HG03575 (cell line): ENCODE measurements around the gene G0S2.

Source experiments
- ATAC-seq: cut with Tn5 transposase; IDR thresholded peaks from one replicate; pipeline ENCODE4 v1.9.1; 2021; ENCODE audit not compliant: unreplicated experiment, insufficient number of reproducible peaks, low FRiP score; ENCODE audit errors: extremely low read depth

The G0S2 gene

DNA sequence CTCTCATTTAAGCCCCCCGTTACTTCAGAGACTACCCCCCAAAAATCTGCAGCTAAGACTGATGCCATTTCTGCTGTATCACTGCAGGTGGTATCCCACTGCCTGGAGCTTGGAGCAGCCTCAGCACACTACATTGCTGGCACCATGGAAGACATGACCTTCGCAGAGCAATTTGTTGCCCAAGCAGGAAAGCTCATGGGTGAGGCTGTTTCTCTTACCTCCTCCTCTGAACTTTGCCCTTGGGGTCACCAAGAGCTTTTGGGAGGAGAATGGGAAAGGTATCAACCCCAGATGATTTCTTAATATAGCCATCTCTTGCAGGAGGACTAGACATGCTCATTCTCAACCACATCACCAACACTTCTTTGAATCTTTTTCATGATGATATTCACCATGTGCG is 31.4 kb downstream of the G0S2 start:
- ATAC-seq = no peak

DNA sequence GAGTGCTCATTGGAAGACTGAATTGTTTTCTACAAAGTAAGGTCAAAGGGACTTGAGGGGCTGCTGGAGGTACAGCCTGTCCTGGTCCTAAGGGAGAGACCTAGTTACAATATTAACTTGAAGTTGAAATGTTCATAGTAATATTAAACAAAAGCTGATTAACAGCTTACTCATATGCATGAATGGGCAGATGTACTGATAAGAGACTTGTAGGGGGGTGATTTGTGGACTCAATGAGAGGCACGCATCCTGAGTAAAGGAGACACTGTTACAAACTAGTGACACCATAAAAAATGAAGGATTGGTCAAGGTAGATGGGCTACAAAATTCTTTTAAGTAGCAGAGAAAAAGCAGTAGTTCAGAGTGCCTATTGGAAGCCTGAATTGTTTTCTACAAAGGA is 32.1 kb downstream of the G0S2 start:
- ATAC-seq = no peak

DNA sequence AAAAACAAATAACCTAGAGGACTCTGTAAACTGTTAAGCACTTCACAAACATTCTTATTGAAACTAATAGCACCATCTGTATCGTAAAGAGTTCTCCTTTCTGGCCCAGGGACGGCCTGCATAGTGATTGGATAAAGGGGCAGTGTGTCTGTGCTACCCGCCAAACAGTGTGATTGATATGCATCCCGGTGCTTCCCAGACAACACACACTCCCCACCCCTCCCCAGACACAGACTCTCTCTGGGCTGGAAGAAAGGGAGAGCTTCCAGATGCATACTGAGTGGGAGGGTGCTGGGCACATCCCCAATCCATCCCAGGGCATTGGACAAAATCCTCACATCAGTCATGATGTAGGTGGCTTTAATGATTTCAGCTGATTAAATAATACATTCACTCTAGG is 33.1 kb downstream of the G0S2 start:
- no peak for ATAC-seq

DNA sequence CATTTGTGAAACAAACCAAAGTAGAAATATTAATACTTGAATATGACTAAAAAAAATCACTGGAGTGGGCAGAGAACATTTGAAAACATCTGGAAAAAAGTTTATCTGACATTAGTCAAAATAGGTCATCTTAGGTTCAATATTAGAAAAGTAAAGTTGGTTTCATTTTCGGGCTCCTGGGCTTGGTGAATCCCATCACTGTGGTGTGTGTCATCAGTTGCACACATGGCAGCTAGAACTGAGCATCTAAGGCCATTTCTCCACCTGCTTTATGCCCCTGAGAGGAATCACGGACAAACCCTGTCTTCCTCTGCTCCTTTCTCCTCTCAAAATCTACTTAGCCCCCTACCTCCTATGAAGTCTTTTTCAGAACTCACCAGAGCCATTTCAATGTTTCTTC is 34.9 kb downstream of the G0S2 start:
- ATAC-seq = no peak

DNA sequence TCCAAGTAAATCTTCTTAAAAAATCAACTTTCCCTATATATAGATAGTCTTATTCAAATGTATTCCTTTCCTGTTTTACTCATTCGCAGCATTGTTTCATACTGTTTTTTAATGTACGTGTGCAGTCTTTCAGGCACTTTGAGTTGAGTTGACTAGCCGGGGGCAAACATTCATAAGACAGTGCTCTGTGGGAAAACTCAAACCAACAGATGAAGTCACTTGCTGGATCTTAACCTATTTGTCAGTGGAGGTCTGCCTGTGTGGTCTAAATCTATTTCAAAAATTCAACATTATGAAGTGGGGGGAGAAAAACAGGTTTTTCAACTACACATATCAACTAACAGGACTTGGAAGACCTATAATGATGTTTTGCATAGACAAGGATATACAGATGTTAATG is 35.6 kb downstream of the G0S2 start:
- ATAC-seq = no peak

DNA sequence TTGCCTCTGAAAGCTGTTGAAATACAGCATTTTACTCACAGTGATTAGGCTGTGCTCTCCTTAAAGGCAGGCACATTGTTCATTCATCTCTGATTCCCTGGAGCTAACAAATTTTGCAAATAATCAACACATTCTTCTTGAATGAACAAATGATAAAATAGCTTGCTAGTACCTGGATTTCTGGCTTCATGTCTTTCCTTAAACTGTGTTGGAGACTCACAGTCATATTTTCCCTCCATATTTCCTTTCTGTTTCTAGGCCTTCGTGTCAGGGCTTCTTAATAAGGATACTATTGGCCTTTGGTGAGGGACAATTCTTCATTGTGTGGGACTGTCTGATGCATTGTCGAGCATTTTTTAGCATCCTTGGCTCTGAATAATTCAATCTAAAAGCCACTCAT is 39.1 kb downstream of the G0S2 start:
- no peak for ATAC-seq

DNA sequence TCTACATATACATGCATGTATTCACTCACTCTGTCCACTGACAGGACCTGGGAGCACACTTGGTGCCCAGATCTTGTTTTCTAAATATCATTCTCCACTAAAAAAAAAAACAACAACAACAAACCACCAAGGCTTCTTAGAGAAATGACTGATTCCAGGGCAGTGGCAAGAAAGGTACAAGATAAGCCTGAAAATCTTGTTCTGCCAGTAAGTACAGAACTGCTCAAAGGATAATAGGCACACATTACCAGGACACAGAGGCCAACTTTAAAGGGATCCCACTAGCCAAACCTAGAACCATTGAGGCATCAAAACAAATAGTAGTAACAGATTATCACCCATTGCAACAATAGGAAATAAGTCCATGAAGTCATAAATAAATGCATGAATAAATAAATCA is 40.1 kb downstream of the G0S2 start:
- no peak for ATAC-seq

DNA sequence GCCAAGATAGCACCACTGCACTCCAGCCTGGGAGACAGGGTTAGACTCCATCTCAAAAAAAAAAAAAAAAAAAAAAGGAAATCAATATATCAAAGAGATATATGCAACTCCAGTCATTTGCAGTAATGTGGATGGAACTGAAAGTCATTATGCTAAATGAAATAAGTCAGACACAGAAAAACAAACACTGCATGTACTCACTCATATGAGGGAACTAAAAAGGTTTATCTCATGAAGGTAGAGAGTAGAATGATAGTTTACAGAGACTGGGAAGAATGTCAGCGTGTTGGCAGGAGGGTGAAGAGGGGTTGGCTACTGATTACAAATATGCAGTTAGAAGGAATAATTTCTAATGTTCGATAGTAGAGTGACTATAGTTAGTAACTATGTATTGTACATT is 42.6 kb downstream of the G0S2 start:
- no peak for ATAC-seq

DNA sequence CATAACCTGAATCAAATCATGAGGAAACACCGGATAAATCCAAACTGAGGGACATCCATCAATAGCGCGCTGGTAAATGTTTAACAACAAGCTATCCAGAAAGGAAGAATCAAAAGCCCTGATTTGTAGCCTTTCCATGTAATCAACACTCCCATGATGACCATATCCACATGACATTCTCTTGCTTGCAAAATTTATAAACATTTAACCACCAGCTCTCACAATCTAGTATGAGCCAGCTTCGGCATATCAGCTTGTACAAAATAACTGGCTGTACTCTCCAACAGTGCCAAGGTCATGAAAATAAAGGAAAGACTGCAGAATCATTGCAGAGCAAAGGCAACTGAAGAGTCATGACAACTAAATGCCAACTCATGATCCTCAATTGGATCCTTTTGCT is 45.1 kb downstream of the G0S2 start:
- no peak for ATAC-seq

DNA sequence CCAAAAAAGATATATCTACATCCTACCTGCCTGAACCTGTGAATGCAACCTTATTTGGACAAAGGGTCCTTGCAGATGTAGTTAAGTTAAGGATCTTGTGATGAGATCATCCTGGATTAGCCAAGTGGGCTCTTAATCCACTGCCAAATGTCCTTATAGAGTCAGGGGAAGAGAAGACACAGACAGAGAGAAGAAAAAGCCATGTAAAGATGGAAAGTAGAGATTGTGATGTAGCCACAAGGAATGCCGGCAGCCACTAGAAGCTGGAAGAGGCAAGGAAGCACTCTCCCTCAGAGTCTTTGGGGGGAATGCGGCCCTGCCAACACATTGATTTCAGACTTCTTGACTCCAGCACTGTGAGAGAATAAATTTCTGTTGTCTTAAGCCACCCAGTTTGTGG is 45.6 kb downstream of the G0S2 start:
- no peak for ATAC-seq

DNA sequence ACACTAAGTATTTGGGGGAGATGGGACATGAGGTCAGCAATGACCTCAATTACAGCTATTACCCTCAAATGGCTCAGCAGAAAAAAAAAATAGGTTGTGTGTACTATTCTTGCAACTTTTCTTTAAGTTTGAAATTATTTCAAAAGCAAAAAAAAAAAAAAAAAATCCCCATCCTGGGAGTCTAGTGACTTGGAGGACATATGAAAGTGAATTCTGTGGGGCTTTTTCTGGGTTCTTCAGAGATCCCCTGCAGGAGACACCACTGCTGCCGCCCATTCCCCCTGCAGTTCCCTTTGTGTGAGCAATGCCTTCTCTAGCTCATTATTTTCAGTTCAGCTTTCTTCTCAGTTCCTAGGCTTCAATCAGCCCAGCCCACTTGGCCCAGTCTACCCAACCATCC is 46.1 kb downstream of the G0S2 start:
- no peak for ATAC-seq

DNA sequence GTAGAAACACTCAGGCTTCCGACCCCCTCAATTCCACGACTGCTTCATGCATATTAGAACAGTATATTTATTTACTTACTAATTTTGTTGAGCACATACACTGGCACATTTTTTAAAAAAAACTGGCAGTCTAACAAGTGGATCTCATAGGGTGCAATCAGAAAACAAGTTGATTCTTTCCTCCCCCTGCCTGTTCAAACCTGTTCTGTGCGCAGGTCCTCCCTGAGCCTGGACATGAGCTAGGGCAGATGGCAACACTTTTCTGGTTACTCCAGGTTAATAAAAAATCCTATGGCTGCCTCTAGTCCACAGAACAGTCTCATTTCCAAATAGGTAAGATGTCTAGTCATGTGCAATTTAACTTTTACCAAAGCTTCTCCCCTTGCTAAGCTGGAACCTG is 48.1 kb downstream of the G0S2 start:
- no peak for ATAC-seq

DNA sequence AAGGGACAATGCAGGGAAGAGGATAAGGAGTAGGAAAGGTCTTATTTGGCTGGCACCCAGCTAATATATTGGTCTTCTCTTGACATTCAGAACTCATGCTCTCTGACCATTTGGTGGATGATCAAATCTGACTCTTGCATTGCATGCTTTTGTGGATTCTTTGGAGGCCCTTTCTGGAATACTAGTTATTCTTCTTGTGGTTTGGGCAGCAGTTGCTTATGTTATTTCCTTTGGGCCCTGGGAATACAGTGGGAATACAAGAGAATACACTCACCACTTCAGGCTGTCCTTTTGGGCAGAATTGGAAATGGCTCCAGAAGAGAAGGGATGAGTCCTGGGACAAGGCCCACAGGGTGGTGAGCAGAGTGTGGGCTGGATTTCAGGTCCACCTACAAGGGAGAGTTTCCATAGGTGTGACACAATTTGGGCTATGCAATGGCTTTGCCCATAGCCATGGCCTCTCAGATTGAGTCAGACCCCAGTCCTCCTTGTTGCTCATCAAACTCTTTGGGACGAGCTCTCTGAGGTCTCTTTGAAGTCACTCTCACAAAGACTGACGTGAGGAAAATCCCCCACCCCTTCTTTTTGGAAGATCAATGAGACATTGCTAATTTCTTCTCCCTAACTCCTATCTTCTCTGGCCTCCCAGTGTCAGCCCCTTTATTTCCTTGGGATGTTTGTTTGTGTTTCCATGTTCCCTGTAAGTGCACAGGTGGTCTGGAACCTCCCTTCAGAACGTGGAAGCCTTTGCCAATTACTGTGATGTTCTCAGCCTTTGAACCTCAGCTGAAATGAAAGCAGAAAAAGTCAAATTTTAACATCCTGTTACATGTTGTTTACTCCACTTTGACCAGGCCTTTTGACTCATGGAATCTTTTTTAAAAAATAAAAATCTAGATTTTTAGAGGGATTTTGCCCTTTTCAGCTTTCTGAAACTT is 48.8 kb downstream of the G0S2 start:
- no peak for ATAC-seq
